Measurements from ENCODE around the gene OSGEP.

Gene OSGEP

GRCh38 chr14:20403521-20403920 lies 51.1 kb downstream of the OSGEP start:
- Histone ChIP-seq H3K4me2 (ENCODE audit: low read length) (no peak overlapping the region), H3K79me2 (ENCODE audit: low read length) (peaks cover 22% of the 10 kb centered on the region; the same call in 1 of the 2 replicates), H3K36me3 (replicated peaks; ENCODE audit: low read depth, low read length) (peaks cover 54% of the 10 kb centered on the region), H3K4me3 (ENCODE audit: low read length) (no peak overlapping the region), H3K4me1 (ENCODE audit: low read length) (no peaks in the 10 kb centered on the region), H2AFZ (ENCODE audit: low read depth, low read length) (no peak overlapping the region), H3K27ac (ENCODE audit: low read length) (no peak overlapping the region), H4K20me1 (ENCODE audit: insufficient read depth, low read length) (0 out of 2 replicates have a peak, but pooled peaks cover 4% of the 10 kb centered on the region), H3K9ac (ENCODE audit: low read length) (no peak overlapping the region), H3K9me3 (ENCODE audit: insufficient read depth, low read length) (no peaks in the 10 kb centered on the region), H3K27me3 (ENCODE audit: low read depth, low read length) (no peaks in the 10 kb centered on the region)
- TF ChIP-seq EZH2phosphoT487 (IDR thresholded peaks at IDR 0.05; ENCODE audit: low read depth), result no peak
- no peak for TF ChIP-seq CTCF (IDR thresholded peaks at IDR 0.05; ENCODE audit: low read depth, low read length)

- Histone ChIP-seq H4K20me1 (ENCODE audit: insufficient read depth, low read length) (0 out of 2 replicates have a peak, but pooled peaks cover under 1% of the 10 kb centered on the region), H3K4me3 (ENCODE audit: low read length) (no peak overlapping the region), H3K36me3 (replicated peaks; ENCODE audit: low read depth, low read length) (peaks cover 54% of the 10 kb centered on the region), H3K4me2 (ENCODE audit: low read length) (no peak overlapping the region), H3K9ac (ENCODE audit: low read length) (no peak overlapping the region), H3K79me2 (ENCODE audit: low read length) (peaks cover 14% of the 10 kb centered on the region; the same call in 1 of the 2 replicates), H3K27me3 (ENCODE audit: low read depth, low read length) (no peaks in the 10 kb centered on the region), H2AFZ (ENCODE audit: low read depth, low read length) (no peak overlapping the region), H3K4me1 (ENCODE audit: low read length) (no peaks in the 10 kb centered on the region), H3K9me3 (ENCODE audit: insufficient read depth, low read length) (no peaks in the 10 kb centered on the region), H3K27ac (ENCODE audit: low read length) (no peak overlapping the region)
- TF ChIP-seq CTCF (IDR thresholded peaks at IDR 0.05; ENCODE audit: low read depth, low read length) (no peak), EZH2phosphoT487 (IDR thresholded peaks at IDR 0.05; ENCODE audit: low read depth) (no peak)
These were observed 53.5 kb downstream of the OSGEP start for GRCh38 chr14:20400965-20401593.

- Histone ChIP-seq H3K79me2 (ENCODE audit: low read length) (peaks cover 14% of the 10 kb centered on the region; the same call in 1 of the 2 replicates), H3K9me3 (ENCODE audit: insufficient read depth, low read length) (no peaks in the 10 kb centered on the region), H3K27me3 (ENCODE audit: low read depth, low read length) (no peaks in the 10 kb centered on the region), H3K4me3 (ENCODE audit: low read length) (no peak overlapping the region), H4K20me1 (ENCODE audit: insufficient read depth, low read length) (no peaks in the 10 kb centered on the region), H3K4me1 (ENCODE audit: low read length) (no peaks in the 10 kb centered on the region), H3K4me2 (ENCODE audit: low read length) (no peak overlapping the region), H3K36me3 (replicated peaks; ENCODE audit: low read depth, low read length) (peaks cover 55% of the 10 kb centered on the region), H2AFZ (ENCODE audit: low read depth, low read length) (no peak overlapping the region), H3K27ac (ENCODE audit: low read length) (no peak overlapping the region), H3K9ac (ENCODE audit: low read length) (no peak overlapping the region)
- TF ChIP-seq CTCF (IDR thresholded peaks at IDR 0.05; ENCODE audit: low read depth, low read length), result no peak
- no peak for TF ChIP-seq EZH2phosphoT487 (IDR thresholded peaks at IDR 0.05; ENCODE audit: low read depth)
These were observed 54.0 kb downstream of the OSGEP start for GRCh38 chr14:20400589-20400964.

GRCh38 chr14:20397511-20397910 lies 57.1 kb downstream of the OSGEP start:
- Histone ChIP-seq H3K4me3 (ENCODE audit: low read length) (no peak overlapping the region), H3K27ac (ENCODE audit: low read length) (no peak overlapping the region), H3K4me1 (ENCODE audit: low read length) (no peaks in the 10 kb centered on the region), H3K9ac (ENCODE audit: low read length) (no peak overlapping the region), H4K20me1 (ENCODE audit: insufficient read depth, low read length) (no peaks in the 10 kb centered on the region), H3K27me3 (ENCODE audit: low read depth, low read length) (no peaks in the 10 kb centered on the region), H3K4me2 (ENCODE audit: low read length) (no peak overlapping the region), H3K79me2 (ENCODE audit: low read length) (no peaks in the 10 kb centered on the region), H3K9me3 (ENCODE audit: insufficient read depth, low read length) (no peaks in the 10 kb centered on the region), H2AFZ (ENCODE audit: low read depth, low read length) (no peak overlapping the region), H3K36me3 (replicated peaks; ENCODE audit: low read depth, low read length) (peaks cover 45% of the 10 kb centered on the region)
- TF ChIP-seq CTCF (IDR thresholded peaks at IDR 0.05; ENCODE audit: low read depth, low read length) (no peak), EZH2phosphoT487 (IDR thresholded peaks at IDR 0.05; ENCODE audit: low read depth) (no peak)
